ENCODE data around the gene CABCOCO1.

Gene CABCOCO1, protein sequence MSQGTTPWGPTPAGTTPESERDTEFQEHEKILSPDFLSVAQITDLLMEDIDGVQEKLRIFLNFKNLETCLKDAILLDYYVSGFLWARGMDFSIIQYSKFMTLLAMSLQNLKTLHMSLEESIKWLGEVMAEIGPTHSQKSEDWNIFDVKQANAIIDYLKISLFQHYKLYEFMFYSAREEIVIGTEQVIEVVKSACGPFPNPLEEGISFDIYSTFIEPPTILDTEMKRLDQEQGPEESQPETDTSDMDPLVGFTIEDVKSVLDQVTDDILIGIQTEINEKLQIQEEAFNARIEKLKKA
- total RNA-seq = 0 reads per million in 4 experiments

DNA sequence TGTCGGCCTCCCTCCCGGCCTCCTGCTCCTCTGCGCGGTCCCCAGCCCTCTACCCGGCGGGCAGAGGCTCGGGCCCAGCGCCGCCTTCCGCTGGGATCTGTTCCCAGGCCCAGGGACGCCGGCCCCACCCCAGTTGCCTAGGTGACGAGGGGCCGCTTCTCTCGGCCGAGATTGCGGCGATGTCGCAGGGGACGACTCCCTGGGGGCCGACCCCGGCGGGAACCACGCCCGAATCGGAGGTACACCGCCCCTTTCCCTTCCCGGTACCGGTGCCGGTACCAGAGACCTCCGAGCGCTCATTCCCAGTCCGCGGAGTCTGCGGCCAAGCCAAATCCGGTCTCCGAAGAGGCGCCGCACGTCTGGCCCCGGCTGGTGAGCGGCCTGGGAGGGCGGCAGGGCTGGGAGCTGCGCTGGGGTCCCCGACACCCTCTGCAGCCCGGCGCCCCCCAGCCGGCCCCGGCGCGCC is at the start of gene CABCOCO1:
Gene CABCOCO1 (plus strand): TSS at position 136 of the 466 bp plus-strand sequence. CDS start 44 bp downstream, at position 180.
- no peak for DNase-seq

DNA sequence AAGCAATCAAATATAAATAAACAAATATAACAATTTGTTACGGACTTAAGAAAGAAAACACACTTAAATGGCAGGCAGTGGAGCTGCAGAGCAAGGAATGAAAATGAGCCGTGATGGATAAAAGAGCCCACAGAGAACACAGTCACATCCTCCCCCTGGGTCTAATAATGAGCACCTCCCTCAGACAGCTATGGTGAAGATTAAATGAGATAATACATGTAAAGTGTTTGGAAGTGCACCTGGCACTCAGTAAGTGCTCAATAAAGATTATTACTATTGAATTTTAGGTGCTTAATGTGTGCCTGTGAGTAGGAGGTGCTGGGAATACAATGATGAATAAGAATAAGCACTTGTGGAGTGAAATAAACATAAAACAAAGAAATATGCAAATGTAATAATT is 49.1 kb upstream of the CABCOCO1 start:
- DNase-seq = no peak

DNA sequence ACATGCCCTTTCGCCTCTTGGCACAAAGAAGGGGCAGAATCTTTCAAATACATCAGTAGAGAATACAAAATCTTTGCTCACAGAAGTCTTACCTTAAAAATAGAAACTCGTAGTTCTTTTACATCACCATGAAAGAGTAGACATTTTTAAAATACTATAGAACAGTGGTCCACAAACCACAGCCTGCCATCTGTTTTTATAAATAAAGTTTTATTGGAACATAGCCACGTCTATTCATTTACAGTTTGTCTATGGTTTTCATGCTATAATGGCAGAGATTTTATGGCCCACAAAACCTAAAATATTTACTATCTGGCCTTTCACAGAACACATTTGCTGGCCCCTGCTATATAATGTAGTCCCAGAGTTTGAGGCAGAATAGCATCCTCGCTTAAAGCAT is 46.1 kb upstream of the CABCOCO1 start:
- no peak for DNase-seq

DNA sequence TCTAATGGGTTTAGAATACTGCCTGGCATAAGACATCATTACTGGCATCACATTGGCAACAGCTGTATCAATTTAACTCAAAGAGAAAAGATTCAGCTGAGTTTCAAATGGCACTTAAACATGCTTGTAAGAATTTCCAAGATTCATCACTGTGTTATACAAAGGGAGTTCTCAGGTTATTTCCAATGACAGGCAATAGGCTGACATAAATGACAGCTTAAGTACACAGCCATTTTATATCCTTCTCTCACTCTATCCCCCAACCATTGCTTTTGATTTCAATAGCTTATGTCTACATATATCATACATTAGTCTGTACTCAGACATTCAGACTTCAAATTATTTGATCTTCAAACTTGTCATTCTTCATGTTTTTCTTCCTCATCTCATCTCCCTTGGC is 45.5 kb upstream of the CABCOCO1 start:
- no peak for DNase-seq

DNA sequence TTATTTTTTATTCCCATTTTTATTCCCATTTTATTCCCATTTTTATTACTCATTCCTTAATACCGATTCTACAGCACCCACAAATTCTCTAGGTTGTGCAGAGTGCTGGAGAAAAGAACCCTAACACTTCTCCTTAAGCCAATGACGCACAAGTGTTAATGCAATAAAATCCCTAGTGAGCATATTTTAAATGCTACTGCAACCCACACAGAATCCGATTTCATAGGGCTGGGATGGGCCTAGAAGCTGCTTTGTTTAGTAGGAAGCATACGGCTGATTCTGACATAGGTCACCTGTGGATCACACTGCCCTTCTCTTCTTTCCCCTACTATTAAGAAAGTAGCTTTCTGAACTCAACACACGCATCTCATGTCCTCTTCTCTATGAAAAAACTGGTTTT is 45.1 kb upstream of the CABCOCO1 start:
- no peak for DNase-seq

DNA sequence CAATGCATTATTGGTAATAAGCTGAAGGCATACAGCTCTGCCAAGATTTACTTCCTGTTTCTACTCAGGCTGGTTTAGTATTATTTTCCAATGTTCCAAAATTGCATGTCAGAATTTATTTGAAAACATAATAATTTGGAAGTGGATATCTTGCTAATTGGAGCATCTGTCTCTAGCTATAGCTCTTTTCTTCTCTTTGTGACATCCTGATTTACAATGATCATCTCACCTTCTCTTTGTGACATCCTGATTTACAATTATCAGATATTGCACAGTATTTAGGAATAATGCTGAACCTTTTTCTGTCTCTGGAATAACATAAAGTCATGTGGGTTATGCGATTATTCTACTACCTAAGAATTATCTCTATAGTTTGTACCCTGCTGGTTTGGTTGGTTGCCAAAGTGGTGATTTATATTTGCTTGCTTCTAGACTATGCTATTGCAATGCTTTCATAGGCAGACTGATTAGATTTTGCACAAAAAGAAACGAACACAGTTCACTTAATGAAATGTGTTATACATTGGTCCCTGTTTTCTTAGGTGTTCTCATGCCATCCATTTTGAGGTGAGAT is 44.3 kb upstream of the CABCOCO1 start:
- no peak for DNase-seq

DNA sequence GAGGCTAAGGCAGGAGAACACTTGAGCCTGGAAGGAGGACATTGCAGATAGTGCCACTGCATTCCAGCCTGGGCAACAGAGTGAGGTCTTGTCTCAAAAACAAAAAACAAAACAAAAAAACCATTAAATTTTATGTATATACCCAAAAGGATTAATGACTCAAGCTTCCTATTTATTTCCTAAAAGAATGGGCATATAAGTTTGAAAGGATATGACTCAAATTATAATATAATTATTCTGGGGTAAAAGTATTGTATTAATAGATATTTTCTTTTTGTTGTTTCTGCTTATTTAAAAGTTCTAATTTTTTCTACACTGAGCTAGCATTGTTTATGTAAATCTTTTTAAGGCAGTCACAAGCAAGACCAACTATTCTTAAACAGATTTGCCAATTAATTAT is 42.2 kb upstream of the CABCOCO1 start:
- no peak for DNase-seq

DNA sequence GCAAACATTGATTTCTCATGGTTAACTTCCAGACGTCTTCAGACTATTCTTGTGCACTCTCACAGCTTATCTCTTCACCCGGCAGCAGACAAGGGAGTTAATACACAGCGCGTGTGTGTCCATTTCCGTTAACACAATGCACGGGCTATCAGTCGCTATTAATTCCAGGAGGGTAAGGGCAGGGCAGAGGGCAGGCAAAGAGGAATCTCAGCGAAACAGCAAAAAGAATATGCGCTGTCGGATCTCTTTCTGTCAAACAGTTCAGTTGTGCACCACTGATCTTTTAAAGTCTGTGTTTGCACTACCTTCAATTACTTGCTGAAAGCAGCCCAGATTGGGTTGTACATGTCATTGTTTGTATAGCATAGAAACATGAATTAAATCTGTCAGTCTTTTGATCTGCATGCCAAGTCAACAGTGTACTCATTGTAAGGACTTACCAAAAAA is 41.1 kb upstream of the CABCOCO1 start:
- DNase-seq = no peak

DNA sequence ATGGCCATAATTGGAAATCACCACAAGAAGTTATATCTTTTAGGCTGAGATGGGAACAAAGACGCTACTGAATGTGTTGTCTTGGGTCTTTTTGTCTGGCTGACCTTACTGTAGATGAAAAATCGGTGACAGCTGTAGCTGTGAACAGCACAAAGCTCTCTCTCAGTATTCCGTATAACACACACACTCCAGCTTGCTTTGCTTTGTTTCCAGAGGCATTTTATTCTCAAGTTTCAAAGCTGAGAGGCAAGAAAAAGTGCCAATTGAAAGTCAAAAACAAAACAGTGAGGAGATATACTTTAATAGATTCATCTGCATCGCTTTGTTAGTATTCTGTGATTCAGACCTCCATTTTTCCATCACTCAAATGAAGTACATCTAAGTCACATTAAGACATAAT is 39.6 kb upstream of the CABCOCO1 start:
- no peak for DNase-seq

DNA sequence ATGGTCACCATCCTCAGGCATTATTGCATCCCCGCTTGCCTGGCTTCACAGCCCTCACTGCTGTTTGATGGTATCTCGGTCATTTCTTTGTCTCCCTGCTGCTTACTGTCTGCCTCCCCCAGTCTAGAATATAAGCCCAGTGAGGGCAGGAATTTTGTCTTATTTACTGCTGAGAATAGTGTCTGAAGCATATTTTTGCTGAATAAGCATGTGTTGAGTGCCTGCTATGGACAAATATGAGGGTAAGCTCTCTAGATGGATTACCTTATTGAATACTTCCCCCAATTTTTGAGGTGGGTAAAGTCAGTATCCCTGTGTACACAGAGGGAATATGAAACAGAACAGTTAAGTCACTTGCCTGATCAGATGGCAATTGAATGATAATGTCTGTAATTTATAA is 36.5 kb upstream of the CABCOCO1 start:
- no peak for DNase-seq

DNA sequence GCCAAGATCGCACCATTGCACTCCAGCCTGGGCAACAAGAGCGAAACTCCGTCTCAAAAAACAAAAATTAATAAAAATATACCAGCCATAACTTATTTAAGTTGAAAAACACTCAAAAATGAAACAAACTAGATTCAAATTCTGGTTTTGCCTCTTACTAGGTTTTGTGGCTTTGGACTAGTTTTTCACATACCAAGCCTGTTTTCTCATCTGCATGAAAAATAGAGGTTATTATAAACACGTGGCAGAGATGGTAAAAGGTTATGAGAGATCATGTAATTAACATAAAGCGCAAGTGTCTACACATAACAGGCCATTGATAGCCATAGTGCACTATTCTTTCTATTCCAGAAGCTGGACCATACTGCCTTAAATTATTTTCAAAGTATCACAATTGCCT is 35.5 kb upstream of the CABCOCO1 start:
- DNase-seq = no peak

DNA sequence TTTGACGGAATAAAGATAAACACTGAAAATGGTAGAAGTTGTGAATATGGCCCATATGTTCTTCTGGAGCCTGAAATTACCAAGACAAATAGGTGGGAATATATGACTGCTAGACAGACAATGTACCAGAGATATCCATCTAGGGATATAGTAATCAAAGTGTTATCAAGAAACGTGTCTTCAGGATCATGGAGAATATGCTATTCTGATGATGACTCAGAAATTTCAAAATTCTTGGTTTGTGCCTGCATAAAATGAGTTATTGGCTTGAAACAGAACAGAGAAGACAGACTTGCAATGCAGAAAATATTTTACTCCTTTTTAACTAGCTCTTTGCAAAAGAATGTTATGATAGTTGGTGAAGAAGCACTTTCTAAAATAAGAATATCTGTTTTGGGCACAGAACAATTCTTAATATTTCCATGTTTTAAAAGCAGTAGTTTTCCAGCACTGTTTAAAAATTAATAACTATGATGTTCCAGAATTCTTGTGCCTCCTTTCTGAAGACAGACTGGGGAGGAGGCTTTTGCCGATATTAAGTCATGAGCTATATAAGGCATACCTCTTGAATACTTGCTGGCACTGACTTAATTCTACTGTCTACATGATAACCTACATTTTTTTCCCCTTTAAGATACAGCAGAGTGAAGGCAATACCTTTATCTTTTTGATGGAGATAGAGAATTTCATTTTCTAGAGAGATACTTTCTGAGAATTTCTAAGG is 34.4 kb upstream of the CABCOCO1 start:
- DNase-seq = no peak

DNA sequence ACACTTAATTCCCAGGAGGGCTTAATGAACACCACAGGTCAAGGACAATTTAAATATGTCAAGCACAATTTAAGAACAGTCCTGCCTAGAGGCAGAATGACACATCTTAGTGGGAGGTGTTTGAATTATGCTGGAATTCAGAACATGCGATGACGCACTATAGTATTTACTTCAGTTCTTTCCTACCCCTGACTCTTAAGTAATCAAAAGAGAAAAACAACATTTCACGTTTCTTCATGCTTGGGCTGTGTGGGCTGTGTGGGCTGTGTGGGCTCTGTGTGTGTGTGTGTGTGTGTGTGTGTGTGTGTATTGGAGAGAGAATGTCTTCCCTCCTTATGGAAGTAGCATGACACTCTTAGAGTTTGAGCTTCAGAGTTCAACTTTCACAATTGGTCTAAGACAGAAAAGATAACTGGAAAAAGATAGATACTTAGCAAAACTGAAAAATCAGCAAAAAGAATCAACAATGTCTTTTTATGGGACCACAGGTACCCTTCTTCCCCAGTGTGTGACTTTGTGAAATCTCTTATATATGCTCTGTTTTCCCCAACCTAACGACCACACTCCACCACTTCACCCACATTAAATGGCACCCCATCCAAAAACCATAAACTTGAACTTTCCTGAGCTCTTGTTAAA is 33.7 kb upstream of the CABCOCO1 start:
- no peak for DNase-seq

DNA sequence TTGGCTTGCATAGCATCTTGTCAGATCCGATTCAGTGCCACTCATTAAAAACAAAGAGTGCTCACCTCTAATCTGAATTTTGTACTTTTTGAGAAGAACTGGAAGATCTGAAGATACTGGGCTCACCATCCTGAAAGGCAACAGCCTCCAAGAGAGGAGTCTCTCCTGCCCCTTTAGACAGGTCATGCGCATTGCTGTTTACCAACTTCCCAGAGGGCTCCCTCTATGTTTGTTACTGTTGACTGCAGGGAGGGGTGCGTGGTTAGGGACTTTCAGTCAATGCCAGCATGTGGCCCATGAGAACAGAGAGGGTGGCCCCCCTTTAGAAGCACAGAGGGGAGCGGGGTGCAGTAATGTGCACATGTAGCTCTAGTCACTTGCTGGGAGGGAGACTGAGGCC is 33.2 kb upstream of the CABCOCO1 start:
- no peak for DNase-seq

DNA sequence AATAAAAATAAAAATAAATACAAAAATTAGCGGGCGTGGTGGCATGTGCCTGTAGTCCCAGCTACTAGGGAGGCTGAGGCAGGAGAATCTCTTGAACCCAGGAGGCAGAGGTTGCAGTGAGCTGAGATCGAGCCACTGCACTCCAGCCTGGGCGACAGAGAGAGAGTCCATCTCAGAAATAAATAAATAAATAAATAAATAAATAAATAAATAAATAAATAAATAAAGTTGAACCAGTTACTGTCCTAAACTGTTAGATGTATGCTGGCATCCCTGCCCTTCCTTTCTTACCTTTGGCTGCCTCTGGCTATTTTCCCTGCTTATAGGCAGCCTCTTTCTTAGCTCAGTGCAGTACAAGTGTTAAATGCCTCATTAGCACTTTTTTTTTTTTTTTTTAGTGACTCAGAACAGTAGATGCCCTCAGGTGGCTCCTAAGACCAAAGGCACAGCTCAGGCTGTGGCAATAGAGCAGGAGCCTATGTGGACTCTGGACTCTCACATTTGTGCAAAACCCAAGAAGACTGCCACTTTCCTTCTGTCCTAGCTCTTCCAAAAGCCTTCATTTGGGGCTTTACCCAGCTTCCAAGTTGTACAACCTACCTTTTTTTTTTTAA is 30.6 kb upstream of the CABCOCO1 start:
- no peak for DNase-seq

DNA sequence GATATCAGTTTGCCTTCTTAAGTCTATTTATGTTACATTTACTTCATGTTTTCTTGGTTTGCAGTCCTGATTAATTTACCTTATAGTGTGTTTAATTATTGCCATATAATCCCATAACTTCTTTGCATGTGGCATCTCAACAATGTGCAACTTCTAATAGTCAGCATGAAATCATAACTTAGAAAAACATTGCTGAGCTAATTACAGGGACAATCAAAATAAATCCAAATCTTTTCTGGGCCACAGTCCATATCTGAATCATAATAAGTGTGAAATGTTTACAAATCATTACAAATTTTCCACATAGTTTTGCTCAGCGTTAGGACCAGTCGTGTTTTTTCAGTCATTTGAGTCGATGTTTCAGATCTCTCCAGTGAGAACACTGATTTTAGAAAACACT is 29.1 kb upstream of the CABCOCO1 start:
- no peak for DNase-seq

DNA sequence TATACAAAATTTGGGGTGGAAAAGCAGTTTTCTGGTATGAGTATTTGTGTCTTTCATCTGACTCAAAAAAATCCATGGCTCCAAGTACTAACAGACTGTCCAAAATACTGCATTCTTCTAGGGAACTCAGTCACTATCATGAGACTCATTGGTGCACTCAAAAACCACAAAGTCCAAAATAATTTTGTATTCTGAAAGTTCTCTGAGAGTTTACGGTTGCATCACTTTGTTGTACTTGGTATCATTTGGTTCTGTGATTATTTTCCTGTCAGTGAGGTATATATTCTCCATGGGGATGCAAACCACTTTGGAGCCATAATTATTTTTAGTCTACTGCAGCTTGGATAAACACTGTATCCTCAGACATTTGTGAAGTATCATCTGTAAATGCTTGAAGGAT is 28.0 kb upstream of the CABCOCO1 start:
- no peak for DNase-seq

DNA sequence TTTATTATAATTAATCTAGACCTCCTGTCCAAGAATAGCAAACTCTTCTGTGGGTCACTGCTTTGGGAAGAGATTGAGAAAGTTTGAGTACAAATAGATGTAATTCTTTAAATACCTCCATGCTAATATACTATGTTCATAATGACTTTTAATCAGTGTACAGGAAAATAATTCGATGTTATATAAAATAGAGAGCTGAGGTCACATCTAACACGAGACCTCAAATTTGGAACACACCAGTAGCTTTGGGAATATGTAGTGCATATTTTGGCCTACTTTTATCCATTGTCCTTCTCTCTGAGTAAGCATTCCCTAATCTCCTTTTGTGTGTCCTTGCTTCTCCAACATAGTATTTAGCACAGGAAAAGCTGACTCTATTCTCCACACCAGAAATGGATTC is 27.3 kb upstream of the CABCOCO1 start:
- no peak for DNase-seq

DNA sequence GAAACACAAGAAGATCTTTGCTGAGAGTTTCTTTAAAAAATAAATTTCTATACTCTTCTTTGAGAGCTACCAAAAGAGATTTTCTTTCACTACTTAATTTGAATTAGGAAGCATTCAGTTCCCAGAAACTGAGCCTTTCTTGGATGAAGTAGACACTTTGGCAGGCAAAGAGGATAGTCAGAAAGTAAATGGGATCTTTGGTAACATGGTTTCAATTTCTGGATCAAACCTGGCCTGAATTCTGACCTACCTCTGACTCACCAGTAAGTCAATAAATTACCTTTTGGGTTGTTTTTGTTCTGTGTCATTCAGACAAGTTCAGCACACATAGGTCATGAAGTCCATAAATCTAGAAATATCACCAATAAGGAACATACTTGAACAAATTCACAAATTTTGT is 26.8 kb upstream of the CABCOCO1 start:
- DNase-seq = no peak

DNA sequence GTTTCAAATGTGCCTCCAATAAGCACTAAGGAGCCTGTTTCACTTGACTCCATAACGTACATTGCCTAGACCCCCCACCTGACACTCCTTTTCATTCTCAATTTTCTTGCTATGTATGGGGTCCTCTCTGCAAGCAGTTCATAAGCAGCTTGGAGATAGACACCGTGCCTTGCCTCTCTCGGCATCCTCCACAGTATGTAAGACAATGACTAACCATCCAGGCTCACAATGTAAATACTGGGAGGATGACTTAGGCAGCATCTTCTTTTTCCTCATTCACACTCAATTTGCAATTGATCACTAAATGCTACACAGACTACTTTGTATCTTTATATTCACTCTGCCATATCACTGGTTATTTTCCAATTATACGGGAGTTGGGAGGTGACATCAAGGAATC is 22.8 kb upstream of the CABCOCO1 start:
- no peak for DNase-seq

DNA sequence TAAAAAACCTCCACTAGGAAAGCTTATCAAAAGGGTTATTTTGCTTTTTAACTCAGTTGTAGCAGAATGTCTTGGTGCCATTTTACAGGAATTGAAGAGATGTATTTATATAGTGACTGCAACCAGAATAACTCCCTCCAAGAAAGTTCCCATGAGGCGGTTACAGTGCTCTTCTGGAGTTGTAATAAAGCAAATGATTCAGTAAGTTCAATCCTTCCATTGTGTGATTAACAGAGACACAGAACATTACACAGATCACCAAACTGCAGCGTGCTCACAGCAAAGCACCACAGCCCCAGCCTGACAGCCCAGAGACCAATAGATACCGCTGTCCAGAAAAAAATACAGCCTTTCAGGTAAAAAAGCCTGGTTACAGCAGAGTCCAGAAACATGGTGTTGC is 21.9 kb upstream of the CABCOCO1 start:
- no peak for DNase-seq

DNA sequence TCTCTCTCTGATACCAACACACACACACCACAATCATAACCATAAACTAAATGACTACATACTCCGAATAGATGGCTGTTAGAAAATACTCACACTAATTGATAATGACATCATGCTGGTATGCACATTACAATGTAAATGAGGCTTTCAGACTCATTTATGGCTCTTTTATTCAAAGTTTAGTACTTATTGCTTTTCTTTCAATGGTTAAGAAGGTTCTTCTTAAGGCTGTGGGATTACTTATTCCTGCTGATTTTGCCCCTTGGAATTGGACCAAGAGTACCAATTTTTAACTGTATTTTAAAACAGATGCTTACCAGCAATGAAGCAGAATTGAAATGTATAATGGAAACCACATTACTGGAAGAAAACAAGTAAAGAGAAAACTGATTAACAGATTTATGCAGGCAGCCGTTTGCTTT is 20.6 kb upstream of the CABCOCO1 start:
- DNase-seq = no peak

DNA sequence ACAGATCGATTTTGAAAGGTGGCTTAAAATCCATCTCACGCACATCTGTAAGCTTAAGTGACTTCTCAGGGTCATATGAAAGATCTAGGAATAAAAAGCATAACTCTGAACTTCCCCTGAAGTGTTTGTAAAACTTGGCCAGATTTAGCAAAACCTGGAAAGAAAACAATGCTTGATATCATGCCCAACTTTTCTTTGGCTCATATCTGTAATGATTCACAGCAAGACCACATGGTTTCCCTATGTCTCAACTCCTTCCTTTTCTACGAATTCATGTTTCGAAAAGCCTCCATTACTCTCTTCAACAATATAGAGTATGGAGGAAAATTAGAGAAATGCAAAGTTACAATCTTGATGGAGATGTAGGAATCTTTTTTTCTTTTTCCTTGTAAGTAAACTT is 20.1 kb upstream of the CABCOCO1 start:
- DNase-seq = no peak

Data from effector CD8-positive, alpha-beta T cell (primary cell).